ENCODE measurements around the gene KRTAP2-3.
"Not testable (repeated sequence)": the region's sequence is repeated elsewhere in the genome, so short reads cannot be mapped to it uniquely, and the experiment has no call there.

Gene KRTAP2-3, protein sequence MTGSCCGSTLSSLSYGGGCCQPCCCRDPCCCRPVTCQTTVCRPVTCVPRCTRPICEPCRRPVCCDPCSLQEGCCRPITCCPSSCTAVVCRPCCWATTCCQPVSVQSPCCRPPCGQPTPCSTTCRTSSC

DNA sequence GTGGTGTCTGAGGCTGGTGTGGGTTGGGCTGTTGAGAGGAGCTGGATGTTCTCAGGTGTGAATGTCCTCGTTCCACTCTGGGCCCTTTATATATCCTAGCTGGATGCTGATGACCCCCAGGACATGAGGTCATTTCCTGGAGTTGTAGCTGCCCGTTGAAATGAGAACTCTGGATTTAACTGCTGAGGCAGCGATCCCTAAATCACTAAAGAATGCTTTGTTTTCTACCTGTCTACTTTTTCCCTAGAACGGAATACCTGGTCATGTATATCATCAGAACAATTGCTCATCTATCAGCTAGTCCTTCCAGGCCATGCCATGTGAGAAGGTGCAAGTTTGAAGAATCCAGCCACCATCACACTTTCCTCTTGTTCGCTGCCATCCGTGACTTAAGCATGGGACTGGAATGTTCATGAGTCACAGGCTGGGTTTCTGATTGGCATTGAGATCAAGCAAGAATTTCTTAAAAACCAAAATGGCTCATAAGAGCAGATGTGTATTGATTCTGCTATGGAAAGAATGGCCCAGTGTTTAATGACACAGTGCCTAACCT lies at the start of gene KRTAP2-3:
Gene KRTAP2-3, minus strand, starts transcription at position 63 of the 553 bp plus-strand sequence. CDS start 64 bp downstream, outside the sequence.
- no peak for DNase-seq (ENCODE audit: low read depth, low spot score)

DNA sequence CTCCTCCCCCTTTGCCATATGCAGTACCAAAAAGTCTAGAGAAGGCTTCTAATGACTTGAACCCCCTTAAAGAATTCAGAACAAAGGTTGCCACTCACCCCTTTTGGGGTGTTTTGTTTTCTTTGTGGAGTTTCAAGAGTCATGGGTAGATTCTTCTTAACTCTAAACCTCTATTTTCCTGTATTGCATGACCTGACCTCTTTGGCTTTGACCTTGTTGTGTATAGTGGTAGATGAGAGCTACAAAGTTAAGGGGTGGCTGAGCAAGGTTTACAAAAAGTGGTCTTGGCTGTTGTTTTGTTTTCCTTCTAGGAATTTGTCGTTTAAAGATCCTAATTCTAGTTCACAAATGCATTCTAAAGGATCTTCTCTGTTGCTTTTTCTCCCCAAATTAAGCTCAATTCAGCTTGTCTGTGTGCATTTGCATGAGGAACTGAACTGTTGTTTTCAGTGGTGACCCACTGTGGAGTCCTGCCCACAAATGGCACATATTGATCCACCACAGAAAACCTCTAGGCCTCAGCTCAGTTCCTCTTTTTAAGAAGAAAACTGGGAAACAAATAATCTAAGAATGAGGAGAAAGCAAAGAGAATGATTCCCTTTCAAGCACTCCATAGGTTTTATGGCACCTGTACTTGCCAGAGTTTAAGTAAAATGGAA lies 48.9 kb upstream of the KRTAP2-3 start:
- DNase-seq (ENCODE audit: low read depth, low spot score), result not testable (repeated sequence)

DNA sequence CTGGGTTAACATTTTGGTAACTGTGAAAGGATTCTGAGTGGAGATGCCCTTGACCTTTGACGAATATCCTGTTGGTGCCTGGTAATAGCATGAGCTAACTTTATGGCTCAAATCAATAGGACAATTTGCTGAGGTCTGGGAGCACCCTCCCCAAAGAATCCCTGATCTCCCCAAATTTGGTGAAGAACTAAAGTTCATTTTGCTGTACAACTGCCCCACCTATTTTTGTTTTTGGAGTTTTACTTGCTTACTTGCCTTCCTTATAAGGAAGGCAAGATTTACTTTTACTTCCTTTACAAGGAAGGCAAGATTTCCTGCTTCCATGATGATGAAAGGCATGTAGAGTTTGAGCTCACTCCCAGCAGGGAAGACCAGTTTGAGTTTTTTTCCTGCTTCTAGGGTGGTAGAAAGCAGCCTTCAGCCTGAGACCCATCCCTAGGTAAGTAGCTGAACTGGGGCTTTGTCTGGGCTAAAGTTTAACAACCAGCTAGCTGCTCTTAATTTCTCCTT lies 48.1 kb upstream of the KRTAP2-3 start:
- no peak for DNase-seq (ENCODE audit: low read depth, low spot score)

DNA sequence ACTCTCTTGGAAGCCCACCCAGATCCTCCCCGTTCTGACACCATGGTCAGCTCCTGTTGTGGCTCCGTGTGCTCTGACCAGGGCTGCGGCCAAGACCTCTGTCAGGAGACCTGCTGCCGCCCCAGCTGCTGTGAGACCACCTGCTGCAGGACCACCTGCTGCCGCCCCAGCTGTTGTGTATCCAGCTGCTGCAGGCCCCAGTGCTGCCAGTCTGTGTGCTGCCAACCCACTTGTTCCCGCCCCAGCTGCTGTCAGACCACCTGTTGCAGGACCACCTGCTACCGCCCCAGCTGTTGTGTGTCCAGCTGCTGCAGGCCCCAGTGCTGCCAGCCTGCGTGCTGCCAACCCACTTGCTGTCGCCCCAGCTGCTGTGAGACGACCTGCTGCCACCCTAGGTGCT lies 45.4 kb upstream of the KRTAP2-3 start, which contains the start of gene KRTAP4-9:
Gene KRTAP4-9, plus strand, starts transcription at position 43 of the 400 bp plus-strand sequence. Its CDS starts 0 bp downstream, at position 43.
- DNase-seq (ENCODE audit: low read depth, low spot score), result not testable (repeated sequence)

DNA sequence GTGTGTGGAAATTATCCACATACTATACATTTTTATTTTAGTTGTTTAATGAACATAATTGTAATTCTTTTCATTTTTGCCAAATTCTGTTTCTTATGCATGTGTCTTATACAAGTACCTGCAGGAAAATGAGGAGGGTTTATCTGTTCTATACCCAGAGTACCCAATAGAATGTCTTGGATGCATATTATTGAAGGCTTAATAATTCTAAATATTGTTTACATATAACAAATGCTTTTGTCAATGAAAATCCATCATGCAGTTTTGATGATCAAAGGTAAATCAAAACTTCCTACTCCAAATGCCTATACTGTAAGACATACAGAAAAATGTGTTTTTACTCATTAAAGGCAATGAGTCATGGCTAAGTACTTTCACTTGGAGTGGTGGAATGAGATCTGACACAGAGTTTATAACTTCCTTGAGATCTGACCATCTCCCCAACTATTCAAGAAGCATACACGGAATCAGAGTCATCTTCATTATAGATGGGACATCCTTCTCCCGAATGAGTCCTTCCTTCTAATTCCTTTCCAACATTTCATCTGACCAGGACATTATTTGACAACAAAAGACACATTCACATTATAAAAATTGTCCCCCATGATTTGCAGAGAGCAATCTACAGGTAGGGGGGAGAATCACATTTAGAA lies 44.6 kb upstream of the KRTAP2-3 start:
- DNase-seq (ENCODE audit: low read depth, low spot score), result not testable (repeated sequence)

DNA sequence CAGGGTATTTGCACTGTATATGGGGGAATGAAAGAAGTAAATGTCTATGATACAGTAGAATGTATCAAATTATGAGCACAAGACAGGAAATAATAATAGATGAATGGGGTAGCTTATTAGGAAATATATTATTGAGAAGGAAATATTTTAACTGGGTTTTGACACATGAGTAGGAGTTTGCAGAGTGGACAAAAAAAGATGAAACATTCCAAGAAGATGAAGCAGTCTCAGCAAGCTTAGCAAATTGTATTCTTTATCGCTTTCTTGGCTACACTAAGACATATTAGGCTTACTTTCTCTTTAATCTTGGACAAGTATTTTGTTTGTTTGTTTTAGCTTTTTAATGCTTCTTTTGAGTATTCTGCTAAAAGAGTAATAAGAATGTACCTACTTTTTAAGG lies 44.0 kb upstream of the KRTAP2-3 start:
- no peak for DNase-seq (ENCODE audit: low read depth, low spot score)

DNA sequence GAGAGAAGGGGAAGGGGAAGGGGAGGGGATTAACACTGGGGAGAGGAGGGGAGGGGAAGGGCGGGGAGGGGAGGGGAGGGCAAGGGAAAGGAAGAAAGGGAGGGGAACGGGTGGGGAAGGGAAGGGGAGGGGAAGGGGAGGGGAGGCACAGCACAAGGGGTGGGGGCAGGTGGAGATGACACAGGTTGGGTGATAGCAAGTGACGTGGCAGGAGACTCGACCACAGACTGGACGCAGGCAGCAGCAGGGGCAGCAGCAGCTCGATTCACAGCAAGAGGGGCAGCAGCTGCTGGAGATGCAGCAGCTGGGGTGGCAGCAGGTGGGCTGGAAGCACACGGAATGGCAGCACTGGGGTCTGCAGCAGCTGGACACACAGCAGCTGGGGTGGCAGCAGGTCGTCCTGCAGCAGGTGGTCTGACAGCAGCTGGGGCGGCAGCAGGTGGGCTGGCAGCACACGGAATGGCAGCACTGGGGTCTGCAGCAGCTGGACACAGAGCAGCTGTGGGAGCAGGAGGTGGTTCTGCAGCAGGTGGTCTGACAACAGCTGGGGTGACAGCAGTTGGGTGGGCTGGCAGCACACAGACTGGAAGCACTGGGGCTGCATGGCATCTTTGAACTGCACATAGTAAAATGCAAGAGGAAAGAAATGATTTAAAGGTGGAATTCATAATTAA lies 41.8 kb upstream of the KRTAP2-3 start, which contains the start of gene KRTAP4-16:
Gene KRTAP4-16, minus strand, starts transcription at position 624 of the 674 bp plus-strand sequence. Its CDS starts 0 bp downstream, at position 624.
- DNase-seq (ENCODE audit: low read depth, low spot score), result no peak

DNA sequence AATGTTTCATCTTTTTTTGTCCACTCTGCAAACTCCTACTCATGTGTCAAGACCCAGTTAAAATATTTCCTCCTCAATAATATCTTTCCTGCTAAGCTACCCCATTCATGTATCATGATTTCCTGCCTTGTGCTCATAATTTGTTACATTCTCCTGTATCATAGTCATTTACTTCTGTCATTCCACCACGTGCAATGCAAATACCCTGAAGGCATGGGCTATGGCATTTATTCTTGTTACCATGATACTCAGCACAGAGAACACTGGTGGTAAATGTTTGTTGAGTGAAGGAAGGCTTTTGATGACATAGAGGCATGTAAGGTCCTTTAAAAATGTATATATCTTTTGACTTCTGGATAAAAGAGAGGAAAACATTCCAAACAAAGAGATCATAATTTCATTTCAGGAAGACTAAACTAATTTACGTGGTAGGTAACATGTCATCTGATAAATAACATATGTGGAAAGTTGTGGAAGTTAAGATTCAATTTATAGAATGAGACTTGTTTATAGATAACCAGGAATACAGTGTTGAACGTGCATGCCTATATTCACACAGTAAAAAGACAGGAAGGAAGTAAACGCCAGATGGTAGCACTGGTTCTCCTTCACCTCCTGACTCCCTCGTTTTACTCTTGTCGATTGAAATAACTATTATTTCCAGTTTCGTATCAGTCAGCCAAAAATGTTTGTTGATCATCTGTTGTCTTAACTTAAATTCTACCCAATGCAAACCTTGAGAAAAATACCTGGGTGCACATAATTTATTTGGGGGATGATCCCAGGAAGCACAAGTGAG lies 40.0 kb upstream of the KRTAP2-3 start:
- not testable (repeated sequence) for DNase-seq (ENCODE audit: low read depth, low spot score)

DNA sequence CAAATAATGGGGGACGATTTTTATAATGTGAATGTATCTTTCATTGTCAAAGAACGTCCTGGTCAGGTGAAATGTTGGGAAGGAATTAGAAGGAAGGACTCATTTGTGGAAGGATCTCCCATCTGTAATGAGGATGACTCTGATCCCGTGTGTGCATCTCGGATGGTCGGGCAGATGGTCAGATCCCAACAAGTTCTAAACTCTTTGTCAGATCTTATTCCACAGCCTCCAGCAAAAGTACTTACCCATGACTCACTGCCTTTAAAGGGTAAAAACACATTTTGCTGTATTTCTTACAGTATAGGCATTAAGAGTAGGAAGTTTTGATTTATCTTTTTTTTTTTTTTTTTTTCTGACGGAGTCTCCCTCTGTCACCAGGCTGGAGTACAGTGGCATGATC lies 38.6 kb upstream of the KRTAP2-3 start:
- DNase-seq (ENCODE audit: low read depth, low spot score), result no peak

DNA sequence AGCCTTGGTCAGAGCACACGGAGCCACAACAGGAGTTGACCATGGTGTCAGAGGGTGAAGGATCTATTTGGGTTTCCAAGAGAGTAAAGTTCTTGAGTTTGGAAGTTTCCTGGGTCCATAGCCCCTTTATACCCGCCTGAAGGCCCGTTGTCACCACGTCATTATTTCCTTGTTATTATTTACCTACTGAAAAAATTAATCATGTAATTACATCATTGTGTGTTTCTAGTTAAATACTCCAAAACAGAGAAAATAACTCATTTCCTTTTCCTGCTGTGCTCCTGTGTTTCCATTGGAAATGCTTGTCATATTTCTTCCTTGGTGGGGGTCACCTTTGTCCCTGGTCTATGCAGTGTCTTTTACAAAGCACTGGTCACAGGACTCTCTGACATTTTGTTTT lies 38.1 kb upstream of the KRTAP2-3 start, which contains the start of gene KRTAP4-8:
Gene KRTAP4-8, minus strand, starts transcription at position 101 of the 400 bp plus-strand sequence. Its CDS starts 58 bp downstream, at position 43.
- no peak for DNase-seq (ENCODE audit: low read depth, low spot score)

DNA sequence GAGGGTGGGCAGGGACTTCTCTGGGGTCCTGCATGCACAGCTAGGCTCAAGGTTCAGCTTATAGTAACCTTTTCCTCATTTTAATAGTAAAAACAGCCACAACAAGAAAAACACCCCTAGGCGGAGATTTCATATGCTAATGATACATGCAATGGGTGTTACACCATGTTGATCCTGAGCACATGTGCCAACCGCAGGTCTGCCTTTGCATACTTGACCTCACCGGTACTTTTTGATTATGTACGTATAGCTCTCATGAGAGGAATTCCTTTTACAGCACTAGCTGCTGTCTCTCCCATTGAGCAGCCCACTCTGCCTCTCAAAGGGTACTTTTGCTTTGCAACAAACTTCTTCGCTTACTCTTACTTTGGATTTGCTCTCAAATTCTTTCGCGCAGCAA lies 36.1 kb upstream of the KRTAP2-3 start:
- DNase-seq (ENCODE audit: low read depth, low spot score), result no peak

DNA sequence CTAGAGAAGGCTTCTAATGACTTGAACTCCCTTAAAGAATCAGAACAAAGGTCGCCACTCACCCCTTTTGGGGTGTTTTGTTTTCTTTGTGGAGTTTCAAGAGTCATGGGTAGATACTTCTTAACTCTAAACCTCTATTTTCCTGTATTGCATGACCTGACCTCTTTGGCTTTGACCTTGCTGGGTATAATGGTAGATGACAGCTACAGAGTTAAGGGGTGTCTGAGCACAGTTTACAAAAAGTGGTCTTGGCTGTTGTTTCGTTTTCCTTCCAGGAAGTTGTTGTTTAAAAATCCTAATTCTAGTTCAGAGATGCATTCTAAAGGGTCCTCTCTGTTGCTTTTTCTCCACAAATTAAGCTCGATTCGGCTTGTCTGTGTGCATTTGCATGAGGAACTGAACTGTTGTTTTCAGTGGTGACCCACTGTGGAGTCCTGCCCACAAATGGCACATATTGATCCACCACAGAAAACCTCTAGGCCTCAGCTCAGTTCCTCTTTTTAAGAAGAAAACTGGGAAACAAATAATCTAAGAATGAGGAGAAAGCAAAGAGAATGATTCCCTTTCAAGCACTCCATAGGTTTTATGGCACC lies 28.9 kb upstream of the KRTAP2-3 start:
- DNase-seq (ENCODE audit: low read depth, low spot score), result not testable (repeated sequence)

DNA sequence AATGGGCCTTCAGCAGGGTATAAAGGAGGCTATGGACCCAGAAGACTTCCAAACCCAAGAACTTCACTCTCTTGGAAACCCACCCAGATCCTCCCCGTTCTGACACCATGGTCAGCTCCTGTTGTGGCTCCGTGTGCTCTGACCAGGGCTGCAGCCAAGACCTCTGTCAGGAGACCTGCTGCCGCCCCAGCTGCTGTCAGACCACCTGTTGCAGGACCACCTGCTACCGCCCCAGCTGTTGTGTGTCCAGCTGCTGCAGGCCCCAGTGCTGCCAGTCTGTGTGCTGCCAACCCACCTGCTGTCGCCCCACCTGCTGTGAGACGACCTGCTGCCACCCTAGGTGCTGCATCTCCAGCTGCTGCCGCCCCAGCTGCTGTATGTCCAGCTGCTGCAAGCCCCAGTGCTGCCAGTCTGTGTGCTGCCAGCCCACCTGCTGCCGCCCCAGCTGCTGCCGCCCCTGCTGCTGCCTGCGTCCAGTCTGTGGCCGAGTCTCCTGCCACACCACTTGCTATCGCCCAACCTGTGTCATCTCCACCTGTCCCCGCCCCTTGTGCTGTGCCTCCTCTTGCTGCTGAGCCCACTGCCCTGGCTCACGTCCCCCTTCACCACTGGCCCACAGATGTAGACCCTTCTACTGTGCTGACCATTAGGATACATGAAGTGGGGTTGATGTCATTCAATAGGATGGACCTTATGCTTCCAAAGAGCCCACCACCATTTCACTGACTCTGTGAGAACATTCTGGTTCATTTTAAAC lies 24.4 kb upstream of the KRTAP2-3 start, which contains the start of gene KRTAP4-7:
Gene KRTAP4-7, plus strand, starts transcription at position 51 of the 757 bp plus-strand sequence. Its CDS starts 57 bp downstream, at position 108.
- DNase-seq (ENCODE audit: low read depth, low spot score), result not testable (repeated sequence)

DNA sequence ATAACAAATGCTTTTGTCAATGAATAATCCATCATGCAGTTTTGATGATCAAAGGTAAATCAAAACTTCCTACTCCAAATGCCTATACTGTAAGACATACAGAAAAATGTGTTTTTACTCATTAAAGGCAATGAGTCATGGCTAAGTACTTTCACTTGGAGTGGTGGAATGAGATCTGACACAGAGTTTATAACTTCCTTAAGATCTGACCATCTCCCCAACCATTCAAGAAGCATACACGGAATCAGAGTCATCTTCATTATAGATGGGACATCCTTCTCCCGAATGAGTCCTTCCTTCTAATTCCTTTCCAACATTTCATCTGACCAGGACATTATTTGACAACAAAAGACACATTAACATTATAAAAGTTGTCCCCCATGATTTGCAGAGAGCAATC lies 23.5 kb upstream of the KRTAP2-3 start:
- DNase-seq (ENCODE audit: low read depth, low spot score), result not testable (repeated sequence)

DNA sequence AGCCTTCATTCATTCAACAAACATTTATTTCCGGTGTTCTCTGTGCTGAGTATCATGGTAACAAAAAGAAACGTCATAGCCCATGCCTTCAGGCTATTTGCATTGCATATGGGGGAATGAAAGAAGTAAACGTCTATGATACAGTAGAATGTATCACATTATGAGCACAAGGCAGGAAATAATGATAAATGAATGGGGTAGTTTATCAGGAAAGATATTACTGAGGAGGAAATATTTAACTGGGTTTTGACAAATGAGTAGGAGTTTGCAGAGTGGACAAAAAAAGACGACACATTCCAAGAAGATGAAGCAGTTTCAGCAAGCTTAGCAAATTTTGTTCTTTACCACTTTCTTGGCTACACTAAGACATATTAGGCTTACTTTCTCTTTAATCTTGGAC lies 22.7 kb upstream of the KRTAP2-3 start:
- DNase-seq (ENCODE audit: low read depth, low spot score), result no peak

DNA sequence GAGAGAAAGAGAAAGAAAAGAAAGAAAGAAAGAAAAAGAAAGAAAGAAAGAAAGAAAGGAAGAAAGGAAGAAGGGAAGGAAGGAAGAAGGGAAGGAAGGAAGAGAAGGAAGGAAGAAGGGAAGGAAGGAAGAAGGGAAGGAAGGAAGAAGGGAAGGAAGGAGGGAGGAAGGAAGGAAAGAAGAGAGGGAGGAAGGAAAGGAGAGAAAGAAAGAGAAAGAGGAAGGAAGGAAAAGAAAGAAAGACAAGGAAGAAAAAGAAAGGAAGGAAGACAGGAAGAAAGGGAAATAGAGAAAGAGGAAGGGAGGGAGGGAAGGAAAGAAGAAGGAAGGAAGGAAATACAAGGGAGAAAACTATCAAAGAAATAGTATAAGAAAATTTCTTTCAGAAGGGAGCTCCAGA lies 16.9 kb upstream of the KRTAP2-3 start:
- no peak for DNase-seq (ENCODE audit: low read depth, low spot score)

DNA sequence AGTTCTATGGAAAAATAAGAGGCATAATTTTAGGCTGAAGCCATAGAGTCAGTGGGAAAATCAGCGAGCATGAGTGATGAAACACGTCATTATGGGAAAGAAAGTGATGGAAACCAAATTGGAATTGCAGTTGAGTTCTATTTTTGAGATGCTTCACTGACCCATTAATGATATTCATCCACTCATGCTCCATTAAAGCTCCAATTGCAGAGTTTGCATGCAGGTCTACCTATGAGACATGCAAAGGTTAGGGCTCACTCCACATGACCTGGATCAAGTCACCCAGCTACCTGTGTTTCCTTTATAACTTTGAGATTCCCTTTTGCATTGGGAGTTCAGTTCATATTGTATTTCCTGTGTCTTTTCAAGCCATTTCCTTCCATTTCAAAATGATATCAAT lies 13.8 kb upstream of the KRTAP2-3 start:
- no peak for DNase-seq (ENCODE audit: low read depth, low spot score)

DNA sequence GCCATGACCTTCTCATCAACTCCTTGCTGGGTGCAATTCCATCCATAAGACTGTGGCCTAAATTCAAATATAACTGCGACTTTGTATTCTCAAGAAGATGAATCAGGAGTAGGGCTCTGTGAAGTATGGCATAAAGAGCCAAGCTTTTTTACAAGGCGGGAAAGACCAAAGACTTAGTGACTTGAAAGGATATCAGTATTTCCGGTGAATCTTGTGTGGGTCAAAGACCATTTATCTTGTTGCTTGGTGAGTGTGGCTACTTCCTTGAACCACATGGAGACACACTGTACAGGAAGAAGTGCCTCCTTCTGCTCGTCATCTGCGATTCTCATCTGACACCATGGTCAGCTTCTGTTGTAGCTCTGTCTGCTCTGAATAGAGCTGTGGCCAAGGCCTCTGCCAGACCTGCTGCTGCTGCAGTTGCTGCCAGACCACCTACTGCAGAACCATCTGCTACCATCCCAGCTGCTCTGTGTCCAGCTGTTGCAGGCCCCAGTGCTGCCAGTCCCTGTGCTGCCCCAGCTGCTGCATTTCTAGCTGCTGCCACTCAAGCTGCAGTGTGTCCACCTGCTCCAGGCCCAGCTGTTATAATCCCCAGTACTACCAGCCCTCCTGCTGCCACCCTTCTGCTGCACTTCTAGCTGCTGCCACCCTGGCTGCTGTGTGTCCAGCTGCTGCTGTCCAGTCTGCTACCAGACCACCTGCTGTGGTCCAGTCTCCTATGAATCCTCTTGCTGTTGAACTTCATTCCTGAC lies 11.9 kb upstream of the KRTAP2-3 start:
- no peak for DNase-seq (ENCODE audit: low read depth, low spot score)

DNA sequence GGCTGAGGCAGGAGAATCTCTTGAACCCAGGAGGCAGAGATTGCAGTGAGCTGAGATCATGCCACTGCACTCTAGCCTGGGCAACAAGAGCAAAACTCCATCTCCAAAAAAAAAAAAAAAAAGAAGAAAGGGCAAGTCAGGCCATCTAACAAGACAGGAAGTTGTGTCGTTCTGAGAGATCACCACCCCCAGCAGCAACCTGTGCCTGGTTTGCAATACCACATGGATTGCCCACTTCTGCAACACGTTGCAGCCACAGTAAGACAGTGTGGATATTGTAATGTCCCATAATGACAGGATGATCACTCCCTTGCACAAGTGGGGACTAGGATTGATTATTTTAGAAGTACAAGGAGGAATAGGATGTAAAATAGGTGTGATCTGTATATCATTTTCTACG lies 9.1 kb upstream of the KRTAP2-3 start:
- DNase-seq (ENCODE audit: low read depth, low spot score), result no peak
